GM19035 (cell line): ENCODE measurements around the gene SLC16A7.

Experiments used
- ATAC-seq: cut with Tn5 transposase; IDR thresholded peaks from one replicate; pipeline ENCODE4 v1.9.1; 2021; ENCODE audit not compliant: unreplicated experiment

SLC16A7 gene

GRCh38 chr12:59664495-59664894 lies 68.7 kb downstream of the SLC16A7 start:
- no peak for ATAC-seq

GRCh38 chr12:59665701-59666100 lies 69.9 kb downstream of the SLC16A7 start:
- no peak for ATAC-seq

- no peak for ATAC-seq
These were observed 72.8 kb downstream of the SLC16A7 start for GRCh38 chr12:59668674-59669073.

- ATAC-seq: no peak
These were observed 76.4 kb downstream of the SLC16A7 start for GRCh38 chr12:59672273-59672672.

- no peak for ATAC-seq
These were observed 79.6 kb downstream of the SLC16A7 start for GRCh38 chr12:59675461-59675860.

GRCh38 chr12:59677857-59678256 lies 82.0 kb downstream of the SLC16A7 start:
- ATAC-seq: no peak

- ATAC-seq: no peak
These were observed 83.1 kb downstream of the SLC16A7 start for GRCh38 chr12:59678759-59679411.

- ATAC-seq: no peak
These were observed 93.9 kb downstream of the SLC16A7 start for GRCh38 chr12:59689776-59690175.

- no peak for ATAC-seq
These were observed 99.5 kb downstream of the SLC16A7 start for GRCh38 chr12:59695379-59695778.

- no peak for ATAC-seq
These were observed 102.8 kb downstream of the SLC16A7 start for GRCh38 chr12:59698600-59698999.

- ATAC-seq: no peak
These were observed 103.8 kb downstream of the SLC16A7 start for GRCh38 chr12:59699421-59700152.

GRCh38 chr12:59700153-59700450 lies 104.3 kb downstream of the SLC16A7 start:
- no peak for ATAC-seq

GRCh38 chr12:59708064-59708463 lies 112.2 kb downstream of the SLC16A7 start:
- no peak for ATAC-seq

- ATAC-seq: no peak
These were observed 112.7 kb downstream of the SLC16A7 start for GRCh38 chr12:59708484-59708883.

- ATAC-seq: no peak
These were observed 114.3 kb downstream of the SLC16A7 start for GRCh38 chr12:59710004-59710628.

GRCh38 chr12:59710964-59711363 lies 115.1 kb downstream of the SLC16A7 start:
- no peak for ATAC-seq

- no peak for ATAC-seq
These were observed 119.6 kb downstream of the SLC16A7 start for GRCh38 chr12:59715434-59715833.

- no peak for ATAC-seq
These were observed 120.2 kb downstream of the SLC16A7 start for GRCh38 chr12:59716043-59716442.

- no peak for ATAC-seq
These were observed 121.6 kb downstream of the SLC16A7 start for GRCh38 chr12:59717436-59717835.

- ATAC-seq: no peak
These were observed 123.9 kb downstream of the SLC16A7 start for GRCh38 chr12:59719701-59720100.

- ATAC-seq: no peak
These were observed 127.7 kb downstream of the SLC16A7 start for GRCh38 chr12:59723520-59723919.

GRCh38 chr12:59724011-59724695 lies 128.3 kb downstream of the SLC16A7 start:
- ATAC-seq: no peak
